ENCODE data around the gene SH2D3A. TPM values are rescaled to one million over a fixed set of nuclear protein-coding genes. Genes with fewer than 3 reads are reported as not detected.

The SH2D3A gene
- total and polyA plus RNA-seq, 9 donors = 0.18 to 18.3 (median 1.5) TPM; not detected in 1

DNA sequence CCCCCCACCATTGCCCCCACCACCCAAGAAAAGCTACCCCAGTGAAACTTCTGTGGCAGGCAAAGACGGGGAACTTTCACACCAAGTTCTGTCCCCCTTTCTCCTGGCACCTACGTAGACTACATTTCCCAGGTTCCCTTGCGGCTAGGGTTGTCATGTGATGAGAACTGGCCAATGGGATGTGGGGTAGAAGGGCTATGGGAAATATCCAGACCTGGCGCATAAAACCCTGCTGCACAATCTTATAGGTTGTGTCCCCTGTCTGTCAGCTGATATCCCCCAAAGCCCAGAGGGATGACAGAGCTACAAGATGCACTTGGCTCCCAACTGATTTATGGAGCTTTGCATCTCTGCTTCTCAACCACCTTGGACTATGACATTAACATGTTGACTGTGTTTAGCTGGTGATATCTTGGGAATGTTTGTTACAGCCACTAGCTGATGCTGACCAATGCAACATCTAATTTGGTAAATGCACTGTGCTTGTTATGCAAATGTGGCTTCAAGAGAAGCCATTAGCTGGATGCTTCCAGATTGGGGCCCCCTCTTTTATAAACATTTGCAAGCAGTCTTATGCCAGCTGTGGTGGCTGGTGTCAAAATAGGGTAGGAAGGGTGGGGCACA lies 6.1 kb downstream of the SH2D3A start:
- H3K9me3 ChIP-seq = no peaks in the 10 kb centered on the region
- 66 to 87% (median 80%) methylated on average over 4 of the region's 4 CpGs for WGBS, 3 donors
- H3K4me3 ChIP-seq = no peak overlapping the region
- no peak for DNase-seq
- intact Hi-C loops (cut with DNase I) = loop anchor here in 1 of 4 donors (10.0 kb wide), 1 partner anchor 126 kb away; no protein-coding TSS in a partner anchor
- no peaks in the 10 kb centered on the region for H3K4me1 ChIP-seq (ENCODE audit: insufficient read depth)
- TF ChIP-seq POLR2A (IDR thresholded peaks at IDR 0.05) = no peak
- TF ChIP-seq, protein P1, sequence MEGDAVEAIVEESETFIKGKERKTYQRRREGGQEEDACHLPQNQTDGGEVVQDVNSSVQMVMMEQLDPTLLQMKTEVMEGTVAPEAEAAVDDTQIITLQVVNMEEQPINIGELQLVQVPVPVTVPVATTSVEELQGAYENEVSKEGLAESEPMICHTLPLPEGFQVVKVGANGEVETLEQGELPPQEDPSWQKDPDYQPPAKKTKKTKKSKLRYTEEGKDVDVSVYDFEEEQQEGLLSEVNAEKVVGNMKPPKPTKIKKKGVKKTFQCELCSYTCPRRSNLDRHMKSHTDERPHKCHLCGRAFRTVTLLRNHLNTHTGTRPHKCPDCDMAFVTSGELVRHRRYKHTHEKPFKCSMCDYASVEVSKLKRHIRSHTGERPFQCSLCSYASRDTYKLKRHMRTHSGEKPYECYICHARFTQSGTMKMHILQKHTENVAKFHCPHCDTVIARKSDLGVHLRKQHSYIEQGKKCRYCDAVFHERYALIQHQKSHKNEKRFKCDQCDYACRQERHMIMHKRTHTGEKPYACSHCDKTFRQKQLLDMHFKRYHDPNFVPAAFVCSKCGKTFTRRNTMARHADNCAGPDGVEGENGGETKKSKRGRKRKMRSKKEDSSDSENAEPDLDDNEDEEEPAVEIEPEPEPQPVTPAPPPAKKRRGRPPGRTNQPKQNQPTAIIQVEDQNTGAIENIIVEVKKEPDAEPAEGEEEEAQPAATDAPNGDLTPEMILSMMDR (IDR thresholded peaks at IDR 0.05) = no peak
- TF ChIP-seq EP300 (IDR thresholded peaks at IDR 0.05) = no peak
- H3K36me3 ChIP-seq = no peaks in the 10 kb centered on the region
- H3K27ac ChIP-seq = no peak overlapping the region
- no peaks in the 10 kb centered on the region for H3K27me3 ChIP-seq

DNA sequence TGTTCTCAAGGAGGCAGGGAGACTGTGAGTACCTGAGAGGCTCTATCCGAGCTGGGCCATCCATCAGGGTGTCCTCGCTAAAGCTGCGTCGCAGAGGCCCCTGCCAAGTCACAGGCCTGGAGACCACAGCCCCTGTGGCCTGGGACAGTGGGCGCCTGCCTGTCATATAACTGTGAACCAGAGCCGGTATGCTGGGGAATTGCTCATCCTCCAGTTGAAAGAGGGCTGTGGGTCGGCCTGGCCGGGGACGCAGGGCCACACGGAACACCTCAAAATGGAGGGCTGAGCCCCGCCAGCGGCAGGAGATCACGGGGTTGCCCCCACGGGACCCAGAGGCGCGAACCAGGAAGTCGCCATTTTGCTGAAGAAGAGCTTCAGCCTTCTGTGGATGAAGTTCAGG lies 6.6 kb downstream of the SH2D3A start:
- DNase-seq = no peak
- intact Hi-C loops (cut with DNase I) = loop anchor here in 1 of 4 donors (10.0 kb wide), 1 partner anchor 126 kb away; no protein-coding TSS in a partner anchor
- H3K27me3 ChIP-seq = no peaks in the 10 kb centered on the region
- H3K27ac ChIP-seq = no peak overlapping the region
- no peaks in the 10 kb centered on the region for H3K9me3 ChIP-seq
- H3K36me3 ChIP-seq = no peaks in the 10 kb centered on the region
- H3K4me3 ChIP-seq = no peak overlapping the region
- 91 to 98% (median 93%) methylated on average over 16 to 17 of the region's 17 CpGs for WGBS, 3 donors
- TF ChIP-seq, protein P1 (IDR thresholded peaks at IDR 0.05) = no peak
- TF ChIP-seq POLR2A (IDR thresholded peaks at IDR 0.05) (no peak), EP300 (IDR thresholded peaks at IDR 0.05) (no peak)
- H3K4me1 ChIP-seq (ENCODE audit: insufficient read depth) = no peaks in the 10 kb centered on the region

DNA sequence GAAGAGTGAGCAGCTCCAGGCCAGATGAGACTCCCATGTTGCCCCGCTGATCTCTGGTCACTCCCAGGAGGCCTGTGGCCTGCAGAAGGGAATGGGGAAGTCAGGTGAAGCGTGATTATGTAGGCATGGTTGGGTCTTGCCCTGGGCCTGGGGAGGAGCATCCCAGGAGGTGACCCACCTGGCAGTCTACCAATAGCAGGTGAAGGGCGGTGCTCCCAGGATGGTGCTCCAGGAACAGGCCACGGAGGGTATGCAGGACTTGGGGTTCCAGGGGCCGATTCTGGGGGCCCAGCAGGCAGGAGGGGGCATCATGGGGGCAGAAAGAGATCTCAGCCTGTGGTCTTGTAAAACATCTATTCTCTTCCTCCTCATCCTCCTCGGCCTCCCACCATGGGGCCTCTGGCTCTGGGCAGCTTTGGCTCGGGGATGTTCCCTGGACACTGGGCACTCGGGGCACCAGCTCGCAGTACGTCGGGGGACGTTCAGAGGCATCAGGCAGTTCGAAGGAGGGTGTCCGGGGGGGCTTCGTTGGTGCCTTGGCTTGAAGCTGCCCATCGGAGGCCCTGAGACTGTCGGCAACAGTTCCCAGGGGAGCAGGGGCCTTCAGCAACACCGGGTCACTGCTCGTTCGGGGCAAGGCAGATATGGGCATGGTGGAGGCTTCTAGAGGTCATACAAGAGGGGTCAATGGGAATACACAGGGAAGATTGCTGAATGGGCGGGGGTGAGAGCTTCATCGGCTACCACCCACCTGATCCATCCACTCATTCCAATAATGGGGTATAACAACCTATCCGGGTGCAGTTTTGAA lies 12.4 kb downstream of the SH2D3A start:
- TF ChIP-seq POLR2A (IDR thresholded peaks at IDR 0.05) (no peak), EP300 (IDR thresholded peaks at IDR 0.05) (no peak)
- TF ChIP-seq, protein P1 (IDR thresholded peaks at IDR 0.05) = no peak
- Histone ChIP-seq H3K4me1 (ENCODE audit: insufficient read depth) (peaks cover 2% of the 10 kb centered on the region), H3K27ac (no peak overlapping the region), H3K27me3 (no peaks in the 10 kb centered on the region), H3K9me3 (no peaks in the 10 kb centered on the region), H3K36me3 (no peaks in the 10 kb centered on the region), H3K4me3 (no peak overlapping the region)
- no peak for DNase-seq
- 86 to 93% (median 88%) methylated on average over 22 to 23 of the region's 23 CpGs for WGBS, 3 donors
- intact Hi-C loops (cut with DNase I) = loop anchor here in 3 of 4 donors (10.0 kb wide), 3 partner anchors 50 to 770 kb away; no protein-coding TSS in a partner anchor

DNA sequence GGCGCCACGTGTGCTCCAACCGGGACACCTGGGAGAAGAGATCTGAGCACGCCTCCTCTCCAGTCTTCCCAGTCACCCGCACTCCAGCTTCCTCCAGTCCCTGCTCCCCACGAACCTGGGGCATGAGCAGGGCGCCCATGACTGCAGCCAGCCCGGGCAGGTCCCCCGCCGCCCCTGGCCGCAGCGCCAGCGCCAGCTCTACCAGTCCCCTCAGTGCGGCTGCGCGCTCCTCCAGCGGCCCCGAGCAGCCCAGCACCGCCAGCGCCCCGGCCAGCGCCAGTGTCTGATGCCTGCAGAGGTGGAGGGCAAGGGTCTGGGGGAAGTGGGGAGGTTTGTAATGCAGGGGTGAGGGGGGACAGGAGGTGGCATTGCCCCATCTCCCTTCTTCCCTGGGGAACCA lies 13.1 kb downstream of the SH2D3A start:
- Histone ChIP-seq H3K4me1 (ENCODE audit: insufficient read depth) (peaks cover 2% of the 10 kb centered on the region), H3K27ac (no peak overlapping the region), H3K4me3 (no peak overlapping the region), H3K36me3 (no peaks in the 10 kb centered on the region), H3K27me3 (no peaks in the 10 kb centered on the region), H3K9me3 (no peaks in the 10 kb centered on the region)
- peak in 1 of 5 donors; percentile 43 for DNase-seq
- TF ChIP-seq, protein P1 (IDR thresholded peaks at IDR 0.05) = no peak
- TF ChIP-seq POLR2A (IDR thresholded peaks at IDR 0.05) (no peak), EP300 (IDR thresholded peaks at IDR 0.05) (no peak)
- intact Hi-C loops (cut with DNase I) = loop anchor here in 3 of 4 donors (10.0 kb wide), 3 partner anchors 49 to 769 kb away; no protein-coding TSS in a partner anchor
- 91 to 95% (median 94%) methylated on average over 22 of the region's 22 CpGs for WGBS, 3 donors

All from ovary (tissue), 9 donors.